Mesendoderm (in vitro differentiated cells): ENCODE results near the gene ZIC5.
"Not testable (repeated sequence)": the region's sequence is repeated elsewhere in the genome, so short reads cannot be mapped to it uniquely, and the experiment has no call there.

Experiments used
- DNase-seq: peaks from one replicate; pipeline ENCODE4 v3.0.0; 2013
- H2AK5ac ChIP-seq: 2 replicates; pipeline ENCODE4 v1.6.1; 2013; ENCODE audit warnings: low read length, inconsistent platforms
- H2BK120ac ChIP-seq: 2 replicates; pipeline ENCODE4 v1.6.1; 2013; ENCODE audit warnings: low read depth, mild to moderate bottlenecking, low read length, moderate library complexity, mixed read lengths
- H2BK15ac ChIP-seq: replicated peaks from 2 replicates; pipeline ENCODE4 v1.6.1; 2013; ENCODE audit warnings: low read depth, mild to moderate bottlenecking, moderate library complexity
- H2BK5ac ChIP-seq: 2 replicates; pipeline ENCODE4 v1.6.1; 2013; ENCODE audit warnings: low read length, inconsistent platforms
- H3K18ac ChIP-seq: 2 replicates; pipeline ENCODE4 v1.6.1; 2013; ENCODE audit warnings: mild to moderate bottlenecking, low read length, mixed read lengths
- H3K23ac ChIP-seq: one replicate; pipeline ENCODE4 v1.6.1; 2013; ENCODE audit warnings: low read length
- H3K27ac ChIP-seq: 2 replicates; pipeline ENCODE4 v1.5.1; 2013; ENCODE audit warnings: low read depth, mild to moderate bottlenecking, inconsistent platforms, low read length, moderate library complexity
- H3K27me3 ChIP-seq: 2 replicates; pipeline ENCODE4 v1.6.1; 2013; ENCODE audit warnings: low read length, control low read depth, mild to moderate bottlenecking, inconsistent platforms; ENCODE audit not compliant: insufficient read depth, poor library complexity
- H3K36me3 ChIP-seq: 2 replicates; pipeline ENCODE4 v1.6.1; 2013; ENCODE audit warnings: low read length, inconsistent platforms; ENCODE audit not compliant: control insufficient read depth, insufficient read depth
- H3K4ac ChIP-seq: one replicate; pipeline ENCODE4 v1.6.1; 2013; ENCODE audit warnings: low read depth, mild to moderate bottlenecking, low read length, moderate library complexity
- H3K4me1 ChIP-seq: 2 replicates; pipeline ENCODE4 v1.6.1; 2013; ENCODE audit warnings: low read depth, low read length, inconsistent platforms; ENCODE audit not compliant: control insufficient read depth
- H3K4me2 ChIP-seq: 2 replicates; pipeline ENCODE4 v1.6.1; 2013; ENCODE audit warnings: low read length
- H3K4me3 ChIP-seq: 2 replicates; pipeline ENCODE4 v1.5.1; 2013; ENCODE audit warnings: mild to moderate bottlenecking, low read length
- H3K56ac ChIP-seq: one replicate; pipeline ENCODE4 v1.6.1; 2013; ENCODE audit warnings: low read length
- H3K79me1 ChIP-seq: 2 replicates; pipeline ENCODE4 v1.6.1; 2013; ENCODE audit warnings: low read length, inconsistent platforms
- H3K79me2 ChIP-seq: 2 replicates; pipeline ENCODE4 v1.6.1; 2013; ENCODE audit warnings: mild to moderate bottlenecking, low read length; ENCODE audit not compliant: control insufficient read depth, insufficient read depth
- H3K9ac ChIP-seq: 2 replicates; pipeline ENCODE4 v1.6.1; 2013; ENCODE audit warnings: low read length, inconsistent platforms
- H4K5ac ChIP-seq: one replicate; pipeline ENCODE4 v1.6.1; 2013; ENCODE audit warnings: low read length
- H4K8ac ChIP-seq: one replicate; pipeline ENCODE4 v1.6.1; 2013; ENCODE audit warnings: low read depth, mild to moderate bottlenecking, control low read depth, low read length, moderate library complexity
- WGBS: extraction: QIAGEN DNeasy Blood & Tissue Kit; methylation state at CpG from one replicate; pipeline ENCODE4 v1.1.7; 2013; ENCODE audit warnings: low lambda C conversion rate, missing lambda C conversion rate; ENCODE audit not compliant: insufficient coverage; ENCODE audit errors: extremely low coverage; 5-methylcytosine and 5-hydroxymethylcytosine counted together

ZIC5 gene

DNA sequence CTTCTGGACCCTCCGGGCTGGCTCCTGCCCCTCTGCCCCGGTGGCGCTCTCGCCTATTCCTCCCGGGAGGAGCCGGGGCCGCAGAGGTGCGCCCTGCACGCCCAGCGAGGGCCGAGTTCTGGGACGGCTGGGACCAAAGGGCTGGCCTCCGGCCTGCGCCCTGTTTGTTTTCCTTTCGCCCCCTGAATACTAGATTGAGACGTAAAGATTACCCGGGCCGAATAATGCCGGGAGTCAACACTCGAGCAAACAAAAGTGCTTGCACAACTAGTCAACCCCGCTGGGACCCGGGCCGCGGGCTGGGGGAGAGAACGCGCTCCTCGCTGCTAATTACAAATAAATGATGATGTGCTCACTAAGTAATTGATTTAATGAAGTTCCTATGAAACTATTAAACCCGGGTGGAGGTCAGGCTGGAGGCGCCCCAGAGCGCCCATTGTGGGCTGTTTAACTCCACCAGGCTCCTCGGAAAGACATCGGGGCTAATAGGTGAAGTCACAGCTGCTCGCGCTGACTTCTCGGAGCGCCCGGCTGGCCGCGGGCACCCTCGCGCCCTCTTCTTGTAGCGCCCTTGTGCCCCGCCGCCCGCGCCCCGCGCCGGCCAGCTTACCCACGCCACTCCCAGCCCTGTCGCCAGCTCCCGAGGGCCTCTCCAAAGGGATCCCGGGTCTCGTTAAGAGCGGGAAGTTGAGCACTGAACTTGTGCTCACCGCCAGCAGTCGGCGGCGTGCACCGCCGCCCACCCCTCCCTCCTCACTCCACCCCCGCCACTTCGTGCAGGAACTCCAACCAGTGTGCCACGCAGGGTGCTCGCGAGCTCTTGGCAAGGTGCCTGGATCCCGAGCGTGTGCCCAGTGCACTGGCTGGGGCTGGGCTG, 14.9 kb downstream of the ZIC5 start:
- peak overlapping the region; percentile 81 for H3K9ac ChIP-seq
- H2AK5ac ChIP-seq, result no peak overlapping the region
- no peak overlapping the region for H2BK5ac ChIP-seq
- H3K79me1 ChIP-seq, result no peaks in the 10 kb centered on the region
- H2BK15ac ChIP-seq, result no peak overlapping the region
- no peak overlapping the region for H4K5ac ChIP-seq
- H3K4ac ChIP-seq, result no peak overlapping the region
- H3K4me2 ChIP-seq, result peak overlapping the region; percentile 94
- peak; percentile 59 for DNase-seq
- peak overlapping the region; percentile 33 for H3K4me3 ChIP-seq
- H2BK120ac ChIP-seq, result no peak overlapping the region
- peak overlapping the region; percentile 75 for H3K18ac ChIP-seq
- H3K27ac ChIP-seq, result no peak overlapping the region
- H3K79me2 ChIP-seq, result no peaks in the 10 kb centered on the region
- peaks cover 7% of the 10 kb centered on the region for H3K4me1 ChIP-seq
- H3K36me3 ChIP-seq, result no peaks in the 10 kb centered on the region
- H3K27me3 ChIP-seq, result no peaks in the 10 kb centered on the region
- H3K23ac ChIP-seq, result no peak overlapping the region
- H3K56ac ChIP-seq, result peak overlapping the region; percentile 98
- no CpG with 5 or more reads among the region's 68 CpGs for WGBS
- H4K8ac ChIP-seq, result no peak overlapping the region

DNA sequence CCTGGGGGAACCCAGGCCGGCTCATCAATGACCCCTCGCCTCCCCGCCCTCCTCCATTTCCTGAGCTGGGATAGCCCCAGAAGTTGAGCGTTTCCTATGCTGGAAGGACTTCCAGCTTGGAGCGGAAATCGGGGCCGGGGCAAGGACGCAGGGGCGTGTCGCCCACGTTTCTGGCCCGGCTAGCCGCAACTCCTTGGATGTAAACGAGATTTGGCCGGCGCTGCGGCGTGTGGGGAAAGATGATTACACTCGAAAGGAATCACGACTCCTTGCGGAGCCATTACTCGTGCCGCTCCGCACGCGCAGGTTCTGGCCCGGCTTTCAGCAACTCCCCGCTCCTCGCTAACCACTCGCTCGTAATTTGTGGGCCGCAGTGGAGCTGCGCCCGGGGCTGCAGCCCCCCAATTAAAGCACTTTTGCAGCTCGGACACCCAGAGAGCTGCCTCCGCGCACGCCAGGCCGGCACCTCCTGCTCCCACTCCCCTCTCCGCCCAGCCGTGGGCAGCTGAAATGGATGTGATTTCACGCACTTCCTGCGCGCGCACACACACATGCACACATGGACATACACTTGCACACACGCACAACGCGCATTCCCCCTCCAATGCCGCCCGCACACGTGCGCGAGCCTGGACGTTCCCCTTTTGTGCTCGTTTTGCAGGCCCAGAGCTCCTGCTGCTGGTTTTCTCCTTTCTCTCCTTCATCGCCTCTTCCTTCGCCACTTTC, 15.7 kb downstream of the ZIC5 start:
- Histone ChIP-seq H3K4me1 (peaks cover 6% of the 10 kb centered on the region), H3K56ac (peak overlapping the region; percentile 98), H3K23ac (peak overlapping the region; percentile 98), H3K79me1 (no peaks in the 10 kb centered on the region), H3K4me2 (peak overlapping the region; percentile 94), H3K4me3 (peak overlapping the region; percentile 2), H3K4ac (no peak overlapping the region), H3K36me3 (no peaks in the 10 kb centered on the region), H3K79me2 (no peaks in the 10 kb centered on the region), H3K9ac (peak overlapping the region; percentile 81), H4K5ac (no peak overlapping the region), H4K8ac (no peak overlapping the region), H3K27ac (no peak overlapping the region), H3K18ac (peak overlapping the region; percentile 3), H2BK5ac (no peak overlapping the region), H2BK15ac (no peak overlapping the region), H2BK120ac (no peak overlapping the region), H2AK5ac (no peak overlapping the region), H3K27me3 (no peaks in the 10 kb centered on the region)
- WGBS, result no CpG with 5 or more reads among the region's 57 CpGs
- DNase-seq, result peak; percentile 54

DNA sequence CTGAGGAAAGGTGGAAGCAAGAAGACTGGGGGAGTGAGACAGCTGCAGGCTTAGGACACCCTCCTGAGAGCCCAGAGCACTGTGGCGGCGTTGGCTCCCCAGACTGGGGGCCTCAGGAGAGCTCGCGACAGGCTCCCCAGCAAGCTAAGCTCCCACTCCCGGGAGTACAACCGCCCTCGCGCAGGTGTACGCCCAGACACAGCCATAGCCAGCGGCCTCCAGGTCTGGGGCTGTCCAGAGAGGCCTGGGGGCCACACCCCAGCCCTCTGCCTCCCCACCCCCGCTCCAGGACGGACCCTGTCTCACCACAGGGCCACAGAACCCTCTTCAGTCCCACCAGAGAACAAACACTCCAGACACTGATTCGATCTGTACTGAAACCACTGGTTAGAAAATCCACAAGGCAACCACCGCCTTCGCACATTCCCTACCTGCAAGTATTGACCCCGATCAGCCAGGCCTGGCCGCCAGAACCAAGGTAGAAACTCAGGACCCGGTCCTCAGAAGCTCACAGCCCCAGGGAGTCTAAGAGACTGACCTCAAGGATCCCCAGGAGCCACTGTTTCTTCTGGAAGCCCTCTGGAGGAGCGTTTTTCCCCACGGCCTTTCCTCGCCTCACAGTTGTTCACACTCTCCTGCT, 16.3 kb downstream of the ZIC5 start:
- H2AK5ac ChIP-seq, result no peak overlapping the region
- H3K79me1 ChIP-seq, result no peaks in the 10 kb centered on the region
- H2BK15ac ChIP-seq, result no peak overlapping the region
- H3K9ac ChIP-seq, result peak overlapping the region; percentile 81
- no peak overlapping the region for H4K8ac ChIP-seq
- no CpG with 5 or more reads among the region's 21 CpGs for WGBS
- H3K4me1 ChIP-seq, result peaks cover 4% of the 10 kb centered on the region
- H3K79me2 ChIP-seq, result no peaks in the 10 kb centered on the region
- H3K4ac ChIP-seq, result no peak overlapping the region
- no peak overlapping the region for H3K27ac ChIP-seq
- DNase-seq, result no peak
- H4K5ac ChIP-seq, result no peak overlapping the region
- peak overlapping the region; percentile 94 for H3K4me2 ChIP-seq
- peak overlapping the region; percentile 16 for H3K23ac ChIP-seq
- no peaks in the 10 kb centered on the region for H3K36me3 ChIP-seq
- no peak overlapping the region for H3K4me3 ChIP-seq
- peak overlapping the region; percentile 3 for H3K18ac ChIP-seq
- H3K27me3 ChIP-seq, result no peaks in the 10 kb centered on the region
- H3K56ac ChIP-seq, result peak overlapping the region; percentile 98
- no peak overlapping the region for H2BK120ac ChIP-seq
- H2BK5ac ChIP-seq, result no peak overlapping the region

DNA sequence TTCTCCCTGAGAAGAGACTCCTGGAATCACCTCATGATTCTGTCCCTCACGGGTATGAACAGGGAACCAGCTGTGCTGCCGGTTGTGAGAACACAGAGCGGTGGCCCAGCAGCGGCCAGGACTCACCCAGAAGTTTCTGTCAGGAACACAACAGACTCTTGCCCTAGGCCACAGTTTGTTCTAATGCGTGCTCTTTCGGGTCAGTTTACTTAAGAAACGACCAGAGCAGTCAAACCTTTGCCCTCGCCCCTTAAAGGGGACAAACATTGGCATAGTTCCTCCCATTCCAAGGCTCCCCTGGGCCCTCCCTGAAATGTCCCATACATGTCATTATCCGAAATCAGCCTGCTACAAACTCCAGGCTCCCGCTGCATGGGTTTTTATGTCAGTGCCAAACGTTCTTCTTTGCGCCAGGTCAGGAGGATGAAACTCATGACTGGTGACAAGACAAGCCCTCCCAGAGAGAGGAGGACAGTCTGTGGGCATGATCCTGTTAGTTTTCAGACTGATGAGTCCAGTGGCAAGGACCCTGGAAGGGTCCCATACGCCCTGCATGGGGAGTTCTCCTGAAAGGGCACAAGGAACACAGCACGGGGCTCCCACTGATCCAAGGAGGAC, 18.3 kb downstream of the ZIC5 start:
- Histone ChIP-seq H3K4me1 (peaks cover 5% of the 10 kb centered on the region), H2BK5ac (no peak overlapping the region), H3K27me3 (no peaks in the 10 kb centered on the region), H3K79me1 (no peaks in the 10 kb centered on the region), H4K5ac (no peak overlapping the region), H2BK15ac (no peak overlapping the region), H3K27ac (no peak overlapping the region), H2AK5ac (no peak overlapping the region), H3K79me2 (no peaks in the 10 kb centered on the region), H3K9ac (no peak overlapping the region), H3K4me2 (no peak overlapping the region), H3K23ac (no peak overlapping the region), H3K36me3 (no peaks in the 10 kb centered on the region), H4K8ac (no peak overlapping the region), H3K4ac (no peak overlapping the region), H3K18ac (no peak overlapping the region), H2BK120ac (no peak overlapping the region), H3K56ac (no peak overlapping the region), H3K4me3 (no peak overlapping the region)
- WGBS, result no CpG with 5 or more reads among the region's 14 CpGs
- no peak for DNase-seq

DNA sequence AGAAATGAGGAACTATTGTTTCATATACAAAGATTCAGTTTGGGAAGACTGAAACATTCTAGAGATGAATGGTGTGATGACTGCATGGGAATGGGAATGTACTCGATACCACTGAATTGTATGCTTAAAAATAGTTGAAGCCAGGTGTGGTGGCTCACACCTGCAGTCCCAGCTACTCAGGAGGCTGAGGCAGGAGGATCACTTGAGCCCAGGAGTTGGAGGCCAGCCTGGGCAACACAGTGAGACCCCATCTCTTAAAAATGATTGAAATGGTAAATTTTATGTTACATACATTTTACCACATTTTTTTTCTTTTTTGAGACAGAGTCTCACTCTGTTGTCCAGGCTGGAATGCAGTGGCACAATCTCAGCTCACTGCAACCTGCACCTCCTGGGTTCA, 19.9 kb downstream of the ZIC5 start:
- H3K79me1 ChIP-seq, H3K27me3 ChIP-seq, DNase-seq, H2BK5ac ChIP-seq, H3K18ac ChIP-seq, H3K23ac ChIP-seq, H3K4ac ChIP-seq, H3K9ac ChIP-seq, H2BK15ac ChIP-seq, H3K4me1 ChIP-seq, H3K27ac ChIP-seq, H3K36me3 ChIP-seq, H3K79me2 ChIP-seq, H3K4me3 ChIP-seq, H3K56ac ChIP-seq, H3K4me2 ChIP-seq, H2BK120ac ChIP-seq, H4K5ac ChIP-seq, H2AK5ac ChIP-seq, H4K8ac ChIP-seq: not testable (repeated sequence)
- no CpG with 5 or more reads among the region's 1 CpG for WGBS
